HG03565 (cell line): ENCODE measurements around the gene NPIPB6.
"Not testable (repeated sequence)": the region's sequence is repeated elsewhere in the genome, so short reads cannot be mapped to it uniquely, and the experiment has no call there.

Experiments used
- ATAC-seq: cut with Tn5 transposase; IDR thresholded peaks from one replicate; pipeline ENCODE4 v1.9.1; 2021; ENCODE audit warnings: mild to moderate bottlenecking, moderate library complexity; ENCODE audit not compliant: unreplicated experiment

NPIPB6 gene

GRCh38 chr16:28363408-28363807, at the start of gene NPIPB6:
Gene NPIPB6 (minus strand): TSS chr16:28363508. CDS start chr16:28362822, 686 bp downstream.
- not testable (repeated sequence) for ATAC-seq

GRCh38 chr16:28403220-28404072, 40.1 kb upstream of the NPIPB6 start, which contains the start of gene EIF3CL:
Gene EIF3CL (minus strand): TSS chr16:28403841. CDS start chr16:28403618, 223 bp downstream.
- ATAC-seq = peak; percentile 99

GRCh38 chr16:28392054-28392453, 28.7 kb upstream of the NPIPB6 start:
- not testable (repeated sequence) for ATAC-seq

DNA sequence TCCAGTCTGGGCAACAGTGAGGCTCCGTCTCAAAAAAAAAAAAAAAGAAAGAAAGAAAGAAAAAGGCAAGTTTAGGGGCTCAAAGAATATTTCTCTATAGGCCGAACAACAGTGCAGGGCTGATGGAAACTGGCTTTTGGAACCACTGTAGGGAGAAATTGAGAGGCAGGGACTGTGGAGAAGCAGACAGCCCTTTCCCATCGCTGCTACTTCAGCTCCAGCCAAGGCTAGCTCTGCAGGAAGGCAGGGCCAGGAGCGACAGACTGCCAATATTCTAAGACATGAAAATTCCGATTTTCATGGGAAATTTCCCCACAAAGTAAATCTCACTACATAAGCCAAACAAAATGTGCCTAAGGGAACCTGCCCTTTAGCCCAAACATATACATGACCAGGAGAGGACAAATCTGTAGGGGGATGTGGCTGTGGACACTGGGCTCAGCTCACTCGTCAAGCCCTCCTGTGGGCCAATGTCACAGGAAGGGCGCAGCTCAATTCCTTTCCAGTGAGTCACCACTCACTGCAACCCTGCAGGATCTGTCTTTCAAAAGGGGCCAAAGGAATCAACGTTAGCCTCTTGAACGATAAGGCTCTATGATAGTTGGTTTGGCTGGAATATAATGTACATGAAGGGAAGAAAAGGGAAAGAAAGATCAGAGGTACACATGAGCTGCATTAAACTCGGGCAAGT, 19.0 kb upstream of the NPIPB6 start:
- ATAC-seq = not testable (repeated sequence)

DNA sequence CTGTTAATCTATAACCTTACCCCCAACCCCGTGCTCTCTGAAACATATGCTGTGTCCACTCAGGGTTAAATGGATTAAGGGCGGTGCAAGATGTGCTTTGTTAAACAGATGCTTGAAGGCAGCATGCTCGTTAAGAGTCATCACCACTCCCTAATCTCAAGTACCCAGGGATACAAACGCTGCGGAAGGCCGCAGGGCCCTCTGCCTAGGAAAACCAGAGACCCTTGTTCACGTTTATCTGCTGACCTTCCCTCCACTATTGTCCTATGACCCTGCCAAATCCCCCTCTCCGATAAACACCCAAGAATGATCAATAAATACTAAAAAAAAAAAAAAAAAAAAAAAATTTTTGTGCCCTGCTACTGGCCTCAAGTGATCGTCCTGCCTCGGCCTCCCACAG, 14.5 kb upstream of the NPIPB6 start:
- ATAC-seq = not testable (repeated sequence)

DNA sequence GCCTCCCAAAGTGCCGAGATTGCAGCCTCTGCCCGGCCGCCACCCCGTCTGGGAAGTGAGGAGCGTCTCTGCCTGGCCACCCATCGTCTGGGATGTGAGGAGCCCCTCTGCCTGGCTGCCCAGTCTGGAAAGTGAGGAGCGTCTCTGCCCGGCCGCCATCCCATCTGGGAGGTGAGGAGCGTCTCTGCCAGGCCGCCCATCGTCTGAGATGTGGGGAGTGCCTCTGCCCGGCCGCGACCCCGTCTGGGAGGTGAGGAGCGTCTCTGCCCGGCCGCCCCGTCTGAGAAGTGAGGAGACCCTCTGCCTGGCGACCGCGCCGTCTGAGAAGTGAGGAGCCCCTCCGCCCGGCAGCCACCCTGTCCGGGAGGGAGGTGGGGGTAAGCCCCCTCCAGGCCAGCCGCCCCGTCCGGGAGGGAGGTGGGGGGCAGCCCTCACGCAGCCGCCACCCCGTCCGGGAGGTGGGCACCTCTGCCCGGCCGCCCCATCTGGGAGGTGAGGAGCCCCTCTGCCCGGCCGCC, 13.9 kb upstream of the NPIPB6 start:
- not testable (repeated sequence) for ATAC-seq

DNA sequence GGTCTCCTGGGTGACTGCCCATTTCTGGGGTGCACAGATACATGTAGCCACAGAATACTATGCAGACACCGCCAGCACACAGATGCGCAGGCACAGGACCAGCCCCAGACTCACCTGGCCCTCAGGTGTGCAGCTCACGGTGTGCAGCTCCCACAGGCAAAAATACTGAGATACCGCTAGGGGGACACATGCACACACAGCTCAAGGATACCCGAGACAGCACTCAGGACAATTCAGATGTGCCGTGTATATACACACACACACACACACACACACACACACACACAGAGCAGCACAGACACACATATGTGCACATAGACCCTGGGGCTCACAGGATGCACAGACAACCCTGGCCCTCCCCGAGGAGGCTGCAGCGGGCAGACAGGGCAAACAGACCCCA, 11.8 kb upstream of the NPIPB6 start:
- not testable (repeated sequence) for ATAC-seq

- not testable (repeated sequence) for ATAC-seq
Observed at GRCh38 chr16:28374281-28374680, 11.0 kb upstream of the NPIPB6 start.

DNA sequence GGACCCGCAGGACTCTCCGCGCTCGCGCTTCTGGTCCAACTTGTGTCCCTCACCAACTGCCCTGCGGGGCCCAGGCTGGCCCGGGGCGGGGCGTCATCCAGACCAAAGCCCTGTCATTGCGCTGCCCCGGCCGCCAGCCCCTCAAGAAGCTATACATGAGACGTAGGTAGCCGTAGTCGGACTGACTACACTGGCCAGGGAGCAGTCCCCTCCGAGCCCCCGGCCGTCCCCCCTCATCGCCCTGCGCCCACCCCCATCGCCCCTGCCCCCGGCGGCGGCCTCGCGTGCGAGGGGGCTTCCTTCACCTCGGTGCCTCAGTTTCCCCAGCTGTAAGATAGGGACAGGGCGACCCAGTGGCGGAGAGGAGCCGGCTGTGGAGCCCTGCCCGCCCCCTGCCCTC, 4.6 kb upstream of the NPIPB6 start:
- ATAC-seq = not testable (repeated sequence)

DNA sequence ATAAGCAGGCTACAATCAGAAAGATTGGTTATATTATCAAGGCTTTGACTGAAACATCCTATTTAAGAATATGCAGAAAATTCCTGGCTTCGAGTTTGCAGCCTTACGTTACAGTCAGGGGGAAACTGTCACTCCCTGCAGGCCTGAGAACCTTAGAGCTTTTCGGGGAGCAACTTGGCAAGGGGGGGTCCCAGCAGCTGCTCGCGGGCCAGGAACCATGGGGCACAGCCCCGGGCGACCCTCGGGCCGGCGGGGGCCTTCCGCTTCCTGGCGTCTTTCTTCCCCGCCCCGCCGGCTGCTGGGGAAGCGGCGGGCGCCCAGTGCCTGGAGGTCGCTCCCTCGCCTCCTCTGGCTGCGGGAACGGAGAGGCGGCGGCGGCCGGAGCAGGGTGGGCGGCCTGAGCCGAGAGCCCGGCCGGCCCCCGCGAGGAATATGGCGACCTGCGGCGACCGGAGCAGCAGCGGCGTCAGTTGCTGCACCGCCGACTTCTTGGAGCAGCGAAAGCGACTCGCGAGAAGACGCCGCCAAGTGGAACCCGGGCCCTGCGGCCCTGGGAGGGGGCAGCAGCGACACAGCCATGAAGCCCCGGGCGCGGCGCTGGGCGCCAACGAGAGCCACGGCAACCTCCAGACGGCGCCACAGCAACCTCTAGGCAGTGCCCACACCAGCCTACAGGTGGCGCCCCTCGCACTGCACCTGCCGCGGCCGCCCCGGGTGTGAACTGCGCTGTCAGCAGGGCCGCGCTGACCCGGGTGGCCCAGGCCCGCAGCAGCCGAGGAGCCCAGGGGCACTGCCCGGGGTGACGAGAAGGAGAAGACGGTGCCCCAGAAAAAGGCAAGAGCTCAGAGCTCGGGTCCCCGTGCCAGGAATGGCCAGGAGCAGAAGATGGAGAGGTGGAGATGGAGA, 1.2 kb upstream of the NPIPB6 start:
- peak; percentile 93 for ATAC-seq

- ATAC-seq = not testable (repeated sequence)
Observed at GRCh38 chr16:28362600-28362999, 708 bp downstream of the NPIPB6 start.

GRCh38 chr16:28338230-28338629, 25.1 kb downstream of the NPIPB6 start:
- ATAC-seq = not testable (repeated sequence)

GRCh38 chr16:28336940-28337710, 26.2 kb downstream of the NPIPB6 start:
- not testable (repeated sequence) for ATAC-seq

- not testable (repeated sequence) for ATAC-seq
Observed at GRCh38 chr16:28335678-28336077, 27.6 kb downstream of the NPIPB6 start.

- not testable (repeated sequence) for ATAC-seq
Observed at GRCh38 chr16:28332632-28333031, 30.7 kb downstream of the NPIPB6 start.

DNA sequence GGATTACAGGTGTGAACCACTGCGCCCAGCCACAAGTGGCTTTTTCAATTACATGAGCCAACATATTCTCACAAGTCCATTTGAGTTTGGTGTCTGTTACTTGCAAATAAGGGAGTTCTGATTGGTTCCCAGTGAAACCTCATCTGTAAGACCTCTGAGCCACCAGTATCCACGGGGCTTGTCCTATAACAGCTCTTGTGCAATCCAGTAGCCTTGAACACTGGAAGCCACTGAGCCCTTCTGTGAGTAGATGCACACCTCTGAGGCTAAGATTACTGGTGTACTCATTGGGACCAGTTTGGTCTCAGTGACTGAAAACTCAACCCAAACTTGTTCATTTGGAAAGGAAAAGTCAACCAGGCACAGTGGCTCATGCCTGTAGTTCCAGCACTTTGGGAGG, 32.3 kb downstream of the NPIPB6 start:
- ATAC-seq = not testable (repeated sequence)

DNA sequence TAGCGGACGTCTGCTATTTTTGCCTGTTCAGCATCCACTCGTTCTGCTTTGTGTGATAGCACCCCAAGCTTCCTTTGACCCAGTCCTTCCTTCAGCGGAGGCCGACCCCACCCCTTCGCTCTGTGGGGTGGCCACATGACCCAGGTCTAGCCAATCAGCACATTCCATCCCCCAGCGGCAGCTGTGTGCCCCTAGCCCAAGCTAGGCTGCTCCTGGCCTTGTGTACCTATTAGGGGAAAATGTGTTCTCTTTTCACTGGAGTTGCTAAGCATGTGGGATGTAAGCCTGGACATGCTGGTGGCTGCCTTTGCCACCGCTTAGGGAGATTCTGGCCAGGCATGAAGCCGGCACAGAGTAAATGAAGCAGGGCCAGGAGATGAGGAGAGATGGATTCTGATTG, 33.1 kb downstream of the NPIPB6 start:
- ATAC-seq = not testable (repeated sequence)

GRCh38 chr16:28326881-28327610, 36.3 kb downstream of the NPIPB6 start:
- ATAC-seq = peak; percentile 46

- no peak for ATAC-seq
Observed at GRCh38 chr16:28324887-28325279, 38.4 kb downstream of the NPIPB6 start.
